ENCODE results near the gene NLRP4. TPM values are rescaled to one million over a fixed set of nuclear protein-coding genes. Genes with fewer than 3 reads are reported as not detected.

The NLRP4 gene
- polyA plus RNA-seq, 1 donor (not counting 4 experiments of a cell fraction or from before 2014, with no cell fraction given) = not detected

- no peak overlapping the region for H3K9ac ChIP-seq (ENCODE audit: control insufficient read depth, extremely low read depth, insufficient read depth, low read length)
- H3K9me3 ChIP-seq (ENCODE audit: control insufficient read depth, low read depth, low read length) = no peaks in the 10 kb centered on the region
- H3K4me1 ChIP-seq (ENCODE audit: control insufficient read depth, extremely low read depth, insufficient read depth, low read length) = no peaks in the 10 kb centered on the region
- no peak for DNase-seq (ENCODE audit: low read depth, low spot score)
- H2AFZ ChIP-seq (ENCODE audit: control insufficient read depth, low read length) = no peak overlapping the region
- no peak overlapping the region for H3K27ac ChIP-seq (ENCODE audit: control insufficient read depth, insufficient read depth, low read length)
- no peaks in the 10 kb centered on the region for H3K27me3 ChIP-seq (ENCODE audit: control insufficient read depth, extremely low read depth, insufficient read depth, low read length)
- no peaks in the 10 kb centered on the region for H4K20me1 ChIP-seq (ENCODE audit: control insufficient read depth, extremely low read depth, insufficient read depth, low read length)
- TF ChIP-seq CTCF (optimal IDR thresholded peaks at IDR 0.05 in 1 of 3, IDR thresholded peaks at IDR 0.05 in 1 of 3, conservative IDR thresholded peaks at IDR 0.05 in 1 of 3; ENCODE audit: extremely low read depth in 1 of 3, insufficient read depth in 2 of 3, low read length in 3 of 3) = no peak
- no peak for TF ChIP-seq EZH2 (IDR thresholded peaks at IDR 0.05; ENCODE audit: low read length)
- no peak overlapping the region for H3K4me3 ChIP-seq (ENCODE audit: control insufficient read depth in 2 of 3, extremely low read depth in 1 of 3, insufficient read depth in 2 of 3, low read depth in 1 of 3, low read length in 3 of 3)
- H3K36me3 ChIP-seq (ENCODE audit: control insufficient read depth in 2 of 2, extremely low read depth in 1 of 2, insufficient read depth in 2 of 2, low read length in 2 of 2) = no peaks in the 10 kb centered on the region
- H3K9me1 ChIP-seq (ENCODE audit: control insufficient read depth, extremely low read depth, insufficient read depth, low read length) = no peaks in the 10 kb centered on the region
- no peak overlapping the region for H3K4me2 ChIP-seq (ENCODE audit: control insufficient read depth, extremely low read depth, insufficient read depth, low read depth, low read length)
- no peaks in the 10 kb centered on the region for H3K79me2 ChIP-seq (ENCODE audit: control insufficient read depth, insufficient read depth, low read length)
- dilution Hi-C loops (cut with MboI; ENCODE audit: extremely low pct_ligation_motif_present, low sequenced_read_pairs) = no loop called here
- FAIRE-seq = no peak
These were observed 16.3 kb upstream of the NLRP4 start for GRCh38 chr19:55820037-55820436.

GRCh38 chr19:55830656-55831055 is 5.7 kb upstream of the NLRP4 start:
- H3K4me2 ChIP-seq (ENCODE audit: control insufficient read depth, extremely low read depth, insufficient read depth, low read depth, low read length) = no peak overlapping the region
- H3K4me1 ChIP-seq (ENCODE audit: control insufficient read depth, extremely low read depth, insufficient read depth, low read length) = no peaks in the 10 kb centered on the region
- no peaks in the 10 kb centered on the region for H3K27me3 ChIP-seq (ENCODE audit: control insufficient read depth, extremely low read depth, insufficient read depth, low read length)
- FAIRE-seq (no peak), DNase-seq (ENCODE audit: low read depth, low spot score) (no peak)
- H3K36me3 ChIP-seq (ENCODE audit: control insufficient read depth in 2 of 2, extremely low read depth in 1 of 2, insufficient read depth in 2 of 2, low read length in 2 of 2) = no peaks in the 10 kb centered on the region
- dilution Hi-C loops (cut with MboI; ENCODE audit: extremely low pct_ligation_motif_present, low sequenced_read_pairs) = no loop called here
- no peak overlapping the region for H2AFZ ChIP-seq (ENCODE audit: control insufficient read depth, low read length)
- H3K9me3 ChIP-seq (ENCODE audit: control insufficient read depth, low read depth, low read length) = no peaks in the 10 kb centered on the region
- no peak overlapping the region for H3K27ac ChIP-seq (ENCODE audit: control insufficient read depth, insufficient read depth, low read length)
- H3K9ac ChIP-seq (ENCODE audit: control insufficient read depth, extremely low read depth, insufficient read depth, low read length) = no peak overlapping the region
- H4K20me1 ChIP-seq (ENCODE audit: control insufficient read depth, extremely low read depth, insufficient read depth, low read length) = no peaks in the 10 kb centered on the region
- TF ChIP-seq CTCF (optimal IDR thresholded peaks at IDR 0.05 in 1 of 3, IDR thresholded peaks at IDR 0.05 in 1 of 3, conservative IDR thresholded peaks at IDR 0.05 in 1 of 3; ENCODE audit: extremely low read depth in 1 of 3, insufficient read depth in 2 of 3, low read length in 3 of 3) = no peak
- TF ChIP-seq EZH2 (IDR thresholded peaks at IDR 0.05; ENCODE audit: low read length) = no peak
- H3K79me2 ChIP-seq (ENCODE audit: control insufficient read depth, insufficient read depth, low read length) = no peaks in the 10 kb centered on the region
- H3K4me3 ChIP-seq (ENCODE audit: control insufficient read depth in 2 of 3, extremely low read depth in 1 of 3, insufficient read depth in 2 of 3, low read depth in 1 of 3, low read length in 3 of 3) = no peak overlapping the region
- no peaks in the 10 kb centered on the region for H3K9me1 ChIP-seq (ENCODE audit: control insufficient read depth, extremely low read depth, insufficient read depth, low read length)

Measured in keratinocyte (primary cell).